Measurements from ENCODE around the gene CD164. TPM values are rescaled to one million over a fixed set of nuclear protein-coding genes. Genes with fewer than 3 reads are reported as not detected.

CD164 gene
- total RNA-seq, 1 experiment from 2014 or later: 228 TPM

GRCh38 chr6:109316909-109317308, 65.4 kb downstream of the CD164 start:
- no peaks in the 10 kb centered on the region for H3K27me3 ChIP-seq (replicated peaks; ENCODE audit: control insufficient read depth, insufficient read depth, low read length)
- Mint-ChIP-seq H3K9me3 (ENCODE audit: unreplicated experiment) (no peaks in the 10 kb centered on the region), H3K36me3 (ENCODE audit: insufficient read depth, unreplicated experiment) (no peaks in the 10 kb centered on the region), H3K4me3 (ENCODE audit: unreplicated experiment) (no peak overlapping the region), H3K27ac (ENCODE audit: unreplicated experiment) (no peak overlapping the region), H3K4me1 (ENCODE audit: low read depth, unreplicated experiment) (peaks cover 19% of the 10 kb centered on the region), H3K27me3 (ENCODE audit: insufficient read depth, unreplicated experiment) (no peaks in the 10 kb centered on the region)
- no TSS peak for BruUV-seq (replicated peaks)
- peaks cover 24% of the 10 kb centered on the region for H3K4me1 ChIP-seq
- no peak for DNase-seq
- TF ChIP-seq, protein P1, sequence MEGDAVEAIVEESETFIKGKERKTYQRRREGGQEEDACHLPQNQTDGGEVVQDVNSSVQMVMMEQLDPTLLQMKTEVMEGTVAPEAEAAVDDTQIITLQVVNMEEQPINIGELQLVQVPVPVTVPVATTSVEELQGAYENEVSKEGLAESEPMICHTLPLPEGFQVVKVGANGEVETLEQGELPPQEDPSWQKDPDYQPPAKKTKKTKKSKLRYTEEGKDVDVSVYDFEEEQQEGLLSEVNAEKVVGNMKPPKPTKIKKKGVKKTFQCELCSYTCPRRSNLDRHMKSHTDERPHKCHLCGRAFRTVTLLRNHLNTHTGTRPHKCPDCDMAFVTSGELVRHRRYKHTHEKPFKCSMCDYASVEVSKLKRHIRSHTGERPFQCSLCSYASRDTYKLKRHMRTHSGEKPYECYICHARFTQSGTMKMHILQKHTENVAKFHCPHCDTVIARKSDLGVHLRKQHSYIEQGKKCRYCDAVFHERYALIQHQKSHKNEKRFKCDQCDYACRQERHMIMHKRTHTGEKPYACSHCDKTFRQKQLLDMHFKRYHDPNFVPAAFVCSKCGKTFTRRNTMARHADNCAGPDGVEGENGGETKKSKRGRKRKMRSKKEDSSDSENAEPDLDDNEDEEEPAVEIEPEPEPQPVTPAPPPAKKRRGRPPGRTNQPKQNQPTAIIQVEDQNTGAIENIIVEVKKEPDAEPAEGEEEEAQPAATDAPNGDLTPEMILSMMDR (IDR thresholded peaks at IDR 0.05; ENCODE audit: insufficient read depth in 1 of 2, low read depth in 1 of 2, low read length in 1 of 2, severe bottlenecking in 1 of 2, unreplicated experiment in 1 of 2): no peak
- ChIA-PET CTCF (no interaction called here), POLR2A (no interaction called here)
- intact Hi-C loops (cut with micrococcal nuclease; ENCODE audit: unreplicated experiment): no loop called here
- no peak overlapping the region for H3K4me3 ChIP-seq (ENCODE audit: low read depth, low read length)
- no peaks in the 10 kb centered on the region for H3K36me3 ChIP-seq (ENCODE audit: control insufficient read depth, insufficient read depth, low read length)
- no peaks in the 10 kb centered on the region for H3K9me3 ChIP-seq

Other genes starting within 250 kb of the CD164 start
- 0.30 TPM in 1 of 2 replicates, not detected in the other for gene PPIL6, start 58.2 kb upstream of the CD164 start, total RNA-seq (2022)
- gene SMPD2, start 58.3 kb upstream of the CD164 start, total RNA-seq (2022): 12.3 and 12.8 TPM in 2 replicates
- gene MICAL1, start 73.3 kb upstream of the CD164 start, total RNA-seq (2022): 11.7 and 11.8 TPM in 2 replicates
- 9.2 and 10.3 TPM in 2 replicates for gene ZBTB24, start 100.8 kb upstream of the CD164 start, total RNA-seq (2022)